EL (cell line): ENCODE measurements around the gene SBNO2.

Source experiments
- DNase-seq: peaks from one replicate; pipeline ENCODE4 v3.0.0-alpha.2; 2016

SBNO2 gene, protein sequence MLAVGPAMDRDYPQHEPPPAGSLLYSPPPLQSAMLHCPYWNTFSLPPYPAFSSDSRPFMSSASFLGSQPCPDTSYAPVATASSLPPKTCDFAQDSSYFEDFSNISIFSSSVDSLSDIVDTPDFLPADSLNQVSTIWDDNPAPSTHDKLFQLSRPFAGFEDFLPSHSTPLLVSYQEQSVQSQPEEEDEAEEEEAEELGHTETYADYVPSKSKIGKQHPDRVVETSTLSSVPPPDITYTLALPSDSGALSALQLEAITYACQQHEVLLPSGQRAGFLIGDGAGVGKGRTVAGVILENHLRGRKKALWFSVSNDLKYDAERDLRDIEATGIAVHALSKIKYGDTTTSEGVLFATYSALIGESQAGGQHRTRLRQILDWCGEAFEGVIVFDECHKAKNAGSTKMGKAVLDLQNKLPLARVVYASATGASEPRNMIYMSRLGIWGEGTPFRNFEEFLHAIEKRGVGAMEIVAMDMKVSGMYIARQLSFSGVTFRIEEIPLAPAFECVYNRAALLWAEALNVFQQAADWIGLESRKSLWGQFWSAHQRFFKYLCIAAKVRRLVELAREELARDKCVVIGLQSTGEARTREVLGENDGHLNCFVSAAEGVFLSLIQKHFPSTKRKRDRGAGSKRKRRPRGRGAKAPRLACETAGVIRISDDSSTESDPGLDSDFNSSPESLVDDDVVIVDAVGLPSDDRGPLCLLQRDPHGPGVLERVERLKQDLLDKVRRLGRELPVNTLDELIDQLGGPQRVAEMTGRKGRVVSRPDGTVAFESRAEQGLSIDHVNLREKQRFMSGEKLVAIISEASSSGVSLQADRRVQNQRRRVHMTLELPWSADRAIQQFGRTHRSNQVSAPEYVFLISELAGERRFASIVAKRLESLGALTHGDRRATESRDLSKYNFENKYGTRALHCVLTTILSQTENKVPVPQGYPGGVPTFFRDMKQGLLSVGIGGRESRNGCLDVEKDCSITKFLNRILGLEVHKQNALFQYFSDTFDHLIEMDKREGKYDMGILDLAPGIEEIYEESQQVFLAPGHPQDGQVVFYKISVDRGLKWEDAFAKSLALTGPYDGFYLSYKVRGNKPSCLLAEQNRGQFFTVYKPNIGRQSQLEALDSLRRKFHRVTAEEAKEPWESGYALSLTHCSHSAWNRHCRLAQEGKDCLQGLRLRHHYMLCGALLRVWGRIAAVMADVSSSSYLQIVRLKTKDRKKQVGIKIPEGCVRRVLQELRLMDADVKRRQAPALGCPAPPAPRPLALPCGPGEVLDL (N-terminal part only)

GRCh38 chr19:1173845-1174809, at the start of gene SBNO2:
Gene SBNO2, minus strand, starts transcription at chr19:1174268. Its CDS starts 19,992 bp downstream, at chr19:1154276.
- peak; percentile 87 for DNase-seq

DNA sequence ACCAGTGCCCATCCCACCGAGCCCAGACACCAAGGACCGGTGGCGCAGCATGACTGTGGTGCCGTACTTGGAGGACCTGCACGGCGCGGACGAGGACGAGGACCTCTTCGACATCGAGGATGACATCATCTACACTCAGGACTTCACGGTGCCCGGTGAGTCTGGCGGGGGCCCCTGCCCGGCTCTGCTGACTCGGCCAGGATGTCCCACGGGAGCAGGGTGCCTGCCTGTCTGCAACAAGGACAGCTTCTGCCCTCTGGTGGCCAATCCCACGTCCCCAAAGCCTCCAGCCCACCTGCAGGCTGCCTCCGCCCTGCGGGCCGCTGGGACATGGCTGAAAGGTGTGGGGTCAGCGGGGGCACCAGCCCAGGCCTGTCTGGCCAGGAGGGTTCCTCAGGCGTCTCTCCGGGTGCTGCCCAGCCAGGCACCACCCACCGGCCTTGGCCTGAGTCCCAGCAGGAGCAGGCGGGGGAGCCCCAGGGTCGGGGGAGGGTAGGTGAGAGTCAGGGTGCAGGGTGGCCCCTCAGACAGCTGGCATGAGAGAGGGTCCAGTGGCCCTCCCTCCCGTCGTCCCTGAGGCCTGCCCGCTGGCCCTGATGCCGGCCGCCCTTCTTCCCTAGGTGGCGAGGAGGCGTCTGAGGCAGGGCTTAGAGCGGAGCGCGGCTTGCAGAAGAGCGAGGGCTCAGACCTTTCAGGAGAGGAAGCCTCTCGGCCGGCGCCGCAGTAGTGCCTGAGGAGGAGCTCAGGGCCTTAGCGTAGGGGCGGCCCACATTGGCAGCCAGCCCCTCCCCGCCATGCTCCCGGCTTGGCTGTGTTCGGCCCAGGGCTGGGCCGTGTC, 49.2 kb upstream of the SBNO2 start:
- peak; percentile 48 for DNase-seq

DNA sequence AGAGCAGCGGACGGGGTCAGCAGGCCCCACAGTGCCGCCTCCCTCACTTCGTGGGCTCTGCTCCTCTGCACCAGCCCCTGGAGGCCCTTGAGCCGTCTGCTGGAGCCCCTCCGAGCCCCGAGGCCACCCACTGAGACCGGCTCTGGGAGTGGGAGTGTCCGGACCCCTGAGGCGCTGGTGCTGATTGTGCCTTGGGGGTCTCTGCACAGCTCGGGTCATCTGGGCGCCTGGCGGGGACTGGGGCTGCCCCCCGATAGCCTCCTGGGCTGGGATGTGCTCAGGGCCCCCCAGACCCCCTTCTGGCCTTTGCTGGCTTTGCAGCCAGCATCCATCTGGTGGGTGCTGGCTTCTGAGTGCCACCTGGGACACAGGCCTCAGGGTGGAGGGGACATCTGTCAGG, 48.3 kb upstream of the SBNO2 start:
- DNase-seq: no peak

- DNase-seq: no peak
These were observed 47.8 kb upstream of the SBNO2 start for GRCh38 chr19:1221904-1222255.

- DNase-seq: peak; percentile 38
These were observed 47.2 kb upstream of the SBNO2 start for GRCh38 chr19:1220976-1221903.

DNA sequence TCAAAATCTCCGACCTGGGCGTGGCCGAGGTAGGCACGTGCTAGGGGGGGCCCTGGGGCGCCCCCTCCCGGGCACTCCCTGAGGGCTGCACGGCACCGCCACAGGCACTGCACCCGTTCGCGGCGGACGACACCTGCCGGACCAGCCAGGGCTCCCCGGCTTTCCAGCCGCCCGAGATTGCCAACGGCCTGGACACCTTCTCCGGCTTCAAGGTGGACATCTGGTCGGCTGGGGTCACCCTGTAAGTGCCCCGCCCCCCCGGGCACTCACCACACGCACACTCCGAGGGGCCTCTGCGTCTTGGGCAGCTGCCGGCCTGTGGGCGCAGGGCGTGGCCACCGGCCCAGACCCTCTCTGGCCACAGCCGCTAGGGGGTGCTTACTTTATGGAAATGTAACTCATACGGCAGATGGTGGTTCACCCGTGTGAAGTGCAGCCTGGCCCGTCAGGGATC, 46.4 kb upstream of the SBNO2 start:
- no peak for DNase-seq

- no peak for DNase-seq
These were observed 45.9 kb upstream of the SBNO2 start for GRCh38 chr19:1219786-1220476.

- no peak for DNase-seq
These were observed 44.9 kb upstream of the SBNO2 start for GRCh38 chr19:1218751-1219567.

GRCh38 chr19:1217366-1217765, 43.3 kb upstream of the SBNO2 start:
- no peak for DNase-seq

DNA sequence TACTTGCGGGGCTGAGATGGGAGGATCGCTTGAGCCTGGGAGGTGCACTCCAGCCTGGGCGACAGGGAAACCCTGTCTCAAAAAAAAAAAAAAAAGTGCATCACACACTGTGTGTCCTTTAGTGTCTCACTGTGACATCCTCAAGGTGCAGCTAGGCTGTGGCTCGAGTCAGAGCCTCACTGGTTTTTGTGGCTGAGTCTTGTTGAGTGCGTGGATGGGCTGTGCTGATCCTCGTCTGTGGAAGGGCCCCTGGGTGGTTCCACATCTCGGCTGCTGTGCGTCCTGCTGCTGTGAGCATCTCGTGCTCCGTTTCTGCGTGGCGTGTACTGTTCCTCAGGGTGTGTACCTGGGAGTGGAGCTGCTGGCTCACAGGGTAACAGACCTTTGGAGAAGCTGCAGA, 42.7 kb upstream of the SBNO2 start:
- no peak for DNase-seq

DNA sequence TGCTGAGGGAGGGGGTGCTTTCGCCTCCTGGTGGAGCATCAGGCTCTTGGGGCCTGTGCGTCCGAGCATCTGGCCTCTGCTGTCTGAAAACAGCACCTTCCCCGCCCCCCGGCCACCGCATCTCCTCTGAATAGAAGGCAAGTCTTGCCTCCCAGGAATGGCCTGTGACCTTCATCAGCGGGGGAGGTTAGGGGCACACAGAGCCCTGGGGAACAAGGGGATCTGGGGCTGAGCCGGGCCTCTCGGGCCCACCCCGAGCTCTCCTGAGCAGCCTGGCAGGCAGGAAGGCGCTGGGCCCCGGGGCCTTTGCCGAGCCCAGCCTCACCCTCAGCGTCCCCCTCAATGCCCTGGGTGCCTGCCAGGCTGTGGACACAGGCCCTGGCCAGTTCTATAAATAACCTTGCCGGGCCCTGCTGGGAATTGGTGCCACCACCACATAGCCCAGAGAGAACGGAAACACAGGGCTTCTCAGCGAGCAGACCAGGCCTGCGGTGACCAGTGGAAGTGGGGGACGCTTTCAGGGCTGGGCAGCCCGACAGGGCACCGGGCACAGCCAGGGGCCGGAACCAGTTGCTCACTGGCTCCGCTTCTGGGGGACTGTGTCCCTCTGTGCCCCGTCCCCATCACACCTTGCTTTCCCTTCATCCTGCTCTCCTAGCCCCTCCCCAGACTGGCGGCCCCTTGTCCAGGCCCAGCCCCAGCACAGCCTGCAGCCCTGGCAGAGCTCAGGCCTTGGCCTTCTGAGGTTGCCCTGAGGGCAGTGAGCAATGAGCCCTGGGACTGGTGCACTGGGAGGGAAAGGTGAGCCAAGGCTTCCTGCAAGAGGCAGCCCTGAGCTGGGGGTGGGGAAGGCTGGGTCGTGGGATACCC, 41.0 kb upstream of the SBNO2 start:
- peak; percentile 78 for DNase-seq

GRCh38 chr19:1214299-1214861, 40.3 kb upstream of the SBNO2 start:
- no peak for DNase-seq

- peak; percentile 87 for DNase-seq
These were observed 39.6 kb upstream of the SBNO2 start for GRCh38 chr19:1213391-1214286.

GRCh38 chr19:1211494-1212234, 37.6 kb upstream of the SBNO2 start:
- no peak for DNase-seq

GRCh38 chr19:1210227-1210538, 36.1 kb upstream of the SBNO2 start:
- DNase-seq: no peak
